Glutamatergic neuron (in vitro differentiated cells): Measurements from ENCODE around the gene TMPRSS13. TPM values are rescaled to one million over a fixed set of nuclear protein-coding genes. Genes with fewer than 3 reads are reported as not detected.
"Not testable (repeated sequence)": the region's sequence is repeated elsewhere in the genome, so short reads cannot be mapped to it uniquely, and the experiment has no call there.

Experiments used
- DNase-seq: peaks from one replicate; pipeline ENCODE4 v3.0.0; 2022
- H3K27ac Mint-ChIP-seq: one replicate; pipeline ENCODE4 v1.8.0; 2020; ENCODE audit warnings: mild to moderate bottlenecking, mixed read lengths, inconsistent platforms; ENCODE audit not compliant: unreplicated experiment
- H3K27me3 Mint-ChIP-seq: one replicate; pipeline ENCODE4 v1.8.0; 2020; ENCODE audit warnings: mild to moderate bottlenecking, moderate library complexity, mixed read lengths, inconsistent platforms; ENCODE audit not compliant: unreplicated experiment
- H3K36me3 Mint-ChIP-seq: one replicate; pipeline ENCODE4 v1.8.0; 2020; ENCODE audit warnings: mild to moderate bottlenecking, mixed read lengths, inconsistent platforms; ENCODE audit not compliant: unreplicated experiment
- H3K4me1 Mint-ChIP-seq: one replicate; pipeline ENCODE4 v1.8.0; 2020; ENCODE audit warnings: mild to moderate bottlenecking, low read depth, mixed read lengths, inconsistent platforms; ENCODE audit not compliant: unreplicated experiment
- H3K4me3 Mint-ChIP-seq: one replicate; pipeline ENCODE4 v1.8.0; 2020; ENCODE audit warnings: mild to moderate bottlenecking, mixed read lengths, inconsistent platforms; ENCODE audit not compliant: unreplicated experiment
- H3K9me3 Mint-ChIP-seq: one replicate; pipeline ENCODE4 v1.8.0; 2020; ENCODE audit warnings: mild to moderate bottlenecking, moderate library complexity, mixed read lengths, inconsistent platforms; ENCODE audit not compliant: unreplicated experiment
- CTCF ChIP-seq: fragments of 200-600 bp; sonication (generic); IDR thresholded peaks from one replicate; pipeline ENCODE4 v1.5.0; 2021; ENCODE audit not compliant: partially characterized antibody, unreplicated experiment
- total RNA-seq: library from RNA; stranded (reverse); fragmentation: NEBNext Ultra II Directional; extraction: Animal tissue kit (Norgen Biotek cat#: 25700); gene quantifications from one replicate; pipeline ENCODE4 v1.2.1, GENCODE V29; 2021; ENCODE audit not compliant: unreplicated experiment

Gene TMPRSS13
- total RNA-seq, 1 donor from 2014 or later: 0.32 TPM

GRCh38 chr11:117870103-117870952, 58.9 kb downstream of the TMPRSS13 start:
- Mint-ChIP-seq H3K27ac (no peak overlapping the region), H3K36me3 (no peaks in the 10 kb centered on the region), H3K27me3 (peaks cover 6% of the 10 kb centered on the region), H3K9me3 (peaks cover 4% of the 10 kb centered on the region), H3K4me1 (peaks cover 15% of the 10 kb centered on the region), H3K4me3 (no peak overlapping the region)
- TF ChIP-seq CTCF: no peak
- no peak for DNase-seq

GRCh38 chr11:117869604-117870003, 59.6 kb downstream of the TMPRSS13 start:
- Mint-ChIP-seq H3K36me3 (no peaks in the 10 kb centered on the region), H3K27me3 (peaks cover 4% of the 10 kb centered on the region), H3K4me1 (peaks cover 10% of the 10 kb centered on the region), H3K9me3 (peaks cover 2% of the 10 kb centered on the region), H3K4me3 (no peak overlapping the region), H3K27ac (no peak overlapping the region)
- DNase-seq: no peak
- TF ChIP-seq CTCF: no peak

- Mint-ChIP-seq H3K27ac (no peak overlapping the region), H3K36me3 (no peaks in the 10 kb centered on the region), H3K9me3 (peaks cover 2% of the 10 kb centered on the region), H3K4me3 (no peak overlapping the region), H3K4me1 (peaks cover 10% of the 10 kb centered on the region), H3K27me3 (peaks cover 4% of the 10 kb centered on the region)
- no peak for TF ChIP-seq CTCF
- no peak for DNase-seq
These were observed 60.2 kb downstream of the TMPRSS13 start for GRCh38 chr11:117868815-117869561.

GRCh38 chr11:117868088-117868487, 61.1 kb downstream of the TMPRSS13 start:
- Mint-ChIP-seq H3K27ac (no peak overlapping the region), H3K4me3 (no peak overlapping the region), H3K36me3 (no peaks in the 10 kb centered on the region), H3K27me3 (peaks cover 4% of the 10 kb centered on the region), H3K4me1 (peaks cover 9% of the 10 kb centered on the region), H3K9me3 (peaks cover 2% of the 10 kb centered on the region)
- TF ChIP-seq CTCF: no peak
- DNase-seq: no peak

- Mint-ChIP-seq H3K36me3 (no peaks in the 10 kb centered on the region), H3K27ac (no peak overlapping the region), H3K4me3 (no peak overlapping the region), H3K4me1 (peaks cover 13% of the 10 kb centered on the region), H3K9me3 (peaks cover 7% of the 10 kb centered on the region), H3K27me3 (peaks cover 2% of the 10 kb centered on the region)
- DNase-seq: no peak
- no peak for TF ChIP-seq CTCF
These were observed 62.7 kb downstream of the TMPRSS13 start for GRCh38 chr11:117866526-117866925.

- H3K36me3 Mint-ChIP-seq, DNase-seq, H3K4me3 Mint-ChIP-seq, H3K27me3 Mint-ChIP-seq, H3K9me3 Mint-ChIP-seq, H3K27ac Mint-ChIP-seq: not testable (repeated sequence)
- H3K4me1 Mint-ChIP-seq: peaks cover 13% of the 10 kb centered on the region
These were observed 63.7 kb downstream of the TMPRSS13 start for GRCh38 chr11:117865546-117865945.
